ENCODE data around the gene SPATA31A1. TPM values are rescaled to one million over a fixed set of nuclear protein-coding genes. Genes with fewer than 3 reads are reported as not detected.
"Not testable (repeated sequence)": the region's sequence is repeated elsewhere in the genome, so short reads cannot be mapped to it uniquely, and the experiment has no call there.

The SPATA31A1 gene
- 1 to 10 TPM in 2 of 8 experiments, under 1 TPM in 3, not detected in 3; 0.18 to 1.3 (median 0.46) TPM for total RNA-seq

DNA sequence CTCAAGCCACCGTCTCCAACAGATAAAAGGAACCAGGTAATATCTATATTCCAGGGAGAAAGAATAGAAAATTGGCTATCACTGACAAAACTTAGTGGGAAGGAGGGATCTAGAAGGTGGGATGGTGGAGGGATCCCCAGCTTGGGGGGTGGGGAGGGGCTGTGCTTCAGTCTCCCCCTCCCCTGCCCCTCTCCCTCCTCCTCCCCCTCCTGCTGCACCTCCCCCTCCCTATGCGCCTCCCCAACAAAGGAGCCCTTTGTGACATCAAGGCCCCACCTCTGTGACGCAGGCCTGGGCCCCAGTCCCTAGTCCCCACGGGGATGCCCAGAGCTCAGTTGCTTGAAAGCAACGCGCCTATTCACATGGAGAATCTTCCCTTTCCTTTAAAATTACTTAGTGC lies at the start of gene SPATA31A1:
Gene SPATA31A1 (plus strand): TSS at position 301 of the 400 bp plus-strand sequence. CDS start 62 bp downstream, at position 363.
- H3K4me3 ChIP-seq; H3K4me1 ChIP-seq (replicated peaks in 1 of 2); in situ Hi-C loops (cut with MboI; ENCODE audit: low pct_unique_long_range_greater_than_20kb in 2 of 9, low sequenced_read_pairs in 9 of 9, unreplicated experiment in 9 of 9); H3K27ac ChIP-seq; ATAC-seq (replicated peaks in 6 of 8): not testable (repeated sequence)
- WGBS, 10 experiments, result no CpG with 5 or more reads among the region's 6 CpGs

DNA sequence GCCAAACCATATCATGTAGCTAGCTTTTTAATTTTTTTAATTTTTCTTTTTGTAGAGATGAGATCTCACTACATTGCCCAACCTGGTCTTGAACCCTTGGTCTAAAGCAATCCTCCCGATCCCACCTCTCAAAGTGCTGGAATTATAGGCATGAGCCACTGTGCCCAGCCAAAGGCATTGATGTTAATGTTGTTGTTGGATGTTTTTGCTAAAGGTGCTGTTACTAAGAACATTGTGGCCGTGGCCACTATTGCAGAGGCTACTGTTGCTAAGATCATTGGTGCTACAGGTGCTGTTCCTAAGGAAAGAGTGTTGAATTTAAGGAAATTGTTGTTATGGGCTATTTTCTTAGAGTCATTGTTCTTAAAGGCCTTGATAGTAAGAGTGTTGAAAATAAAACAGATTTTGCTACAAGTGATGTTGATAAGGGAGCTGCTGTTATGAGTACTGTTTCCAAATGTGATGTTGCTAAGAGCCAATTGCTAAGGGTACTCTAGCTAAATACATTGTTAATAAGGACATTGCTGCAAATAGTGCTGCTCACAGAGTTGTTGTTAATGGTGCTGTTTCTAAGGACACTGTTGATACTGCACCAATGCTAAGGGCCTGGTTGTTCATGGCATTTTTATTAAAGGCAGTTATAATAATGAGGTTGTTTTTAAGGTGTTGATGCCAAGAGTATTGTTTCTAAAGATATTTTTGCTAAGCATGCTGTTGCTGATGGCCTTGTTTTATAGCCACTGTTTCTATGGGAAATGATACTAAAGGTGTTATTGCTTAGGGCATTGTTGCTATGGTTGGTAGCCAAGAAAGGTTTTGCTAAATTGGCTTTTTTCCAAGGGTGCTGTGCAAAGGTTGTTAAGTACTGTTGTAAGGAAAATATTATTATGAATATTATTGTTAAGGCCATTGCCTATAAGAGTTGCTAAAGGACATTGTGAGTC lies 52.1 kb downstream of the SPATA31A1 start:
- no CpG with 5 or more reads among the region's 2 CpGs for WGBS, 10 experiments

DNA sequence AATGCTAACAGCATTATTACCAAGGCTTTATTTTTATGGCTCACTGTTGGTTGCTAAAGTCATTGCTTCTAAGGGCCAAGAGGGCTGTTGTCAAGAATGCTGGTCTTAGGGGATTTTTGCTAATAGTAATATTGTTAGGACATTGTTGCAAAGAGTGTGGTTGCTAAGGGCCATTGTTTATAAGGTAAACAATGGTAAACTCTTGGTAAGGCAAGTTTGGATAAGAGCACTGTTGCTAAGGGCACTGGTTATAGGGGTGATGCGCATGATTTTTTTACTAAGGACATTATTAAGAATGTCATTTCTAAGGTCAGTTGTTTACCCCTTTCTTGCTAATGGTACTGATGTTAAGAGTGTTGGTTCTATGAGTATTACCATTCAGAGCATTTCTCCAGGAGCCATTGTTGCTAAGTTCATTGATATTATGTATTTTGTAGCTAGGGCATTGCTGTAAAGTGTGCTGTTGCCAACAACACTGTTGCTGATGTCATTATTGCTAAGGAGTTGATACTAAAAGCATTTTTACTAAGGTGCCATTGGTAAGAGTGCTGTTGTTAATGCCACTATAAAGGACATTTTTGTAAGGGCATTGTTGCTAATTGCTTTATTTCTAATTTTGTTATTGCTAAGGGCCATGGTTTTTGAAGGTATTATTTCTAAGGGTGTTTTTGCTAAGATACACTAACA lies 55.9 kb downstream of the SPATA31A1 start:
- H3K27ac ChIP-seq; H3K4me1 ChIP-seq (replicated peaks in 1 of 2); H3K4me3 ChIP-seq; in situ Hi-C loops (cut with MboI; ENCODE audit: low pct_unique_long_range_greater_than_20kb in 2 of 9, low sequenced_read_pairs in 9 of 9, unreplicated experiment in 9 of 9): not testable (repeated sequence)
- ATAC-seq (replicated peaks in 6 of 8), result peak in 1 of 8 experiments; percentile 32
- no CpG with 5 or more reads among the region's 1 CpG for WGBS, 10 experiments

More for the DNA sequence above, 52.1 kb downstream of the SPATA31A1 start:
- in situ Hi-C loops (cut with MboI; ENCODE audit: low pct_unique_long_range_greater_than_20kb in 2 of 9, low sequenced_read_pairs in 9 of 9, unreplicated experiment in 9 of 9); H3K4me3 ChIP-seq; H3K27ac ChIP-seq; H3K4me1 ChIP-seq (replicated peaks in 1 of 2): not testable (repeated sequence)
- ATAC-seq (replicated peaks in 6 of 8), result peak in 1 of 8 experiments; percentile 10

Other genes with a start within 250 kb of the SPATA31A1 start
- 10 to 100 TPM in 3 of 8 experiments, 1 to 10 TPM in 4, not detected in 1; 2.1 to 39.3 (median 2.7) TPM for gene CNTNAP3, start 67.5 kb upstream of the SPATA31A1 start, total RNA-seq

Measured in motor neuron (in vitro differentiated cells).